T follicular helper cell (primary cell): ENCODE measurements around the gene TBC1D5.
"Not testable (repeated sequence)": the region's sequence is repeated elsewhere in the genome, so short reads cannot be mapped to it uniquely, and the experiment has no call there.

Experiments used
- DNase-seq: peaks from one replicate; pipeline ENCODE4 v3.0.0-alpha.2; 2020; ENCODE audit warnings: low read depth

Gene TBC1D5

GRCh38 chr3:17707813-17708543, 34.5 kb downstream of the TBC1D5 start:
- DNase-seq: no peak

DNA sequence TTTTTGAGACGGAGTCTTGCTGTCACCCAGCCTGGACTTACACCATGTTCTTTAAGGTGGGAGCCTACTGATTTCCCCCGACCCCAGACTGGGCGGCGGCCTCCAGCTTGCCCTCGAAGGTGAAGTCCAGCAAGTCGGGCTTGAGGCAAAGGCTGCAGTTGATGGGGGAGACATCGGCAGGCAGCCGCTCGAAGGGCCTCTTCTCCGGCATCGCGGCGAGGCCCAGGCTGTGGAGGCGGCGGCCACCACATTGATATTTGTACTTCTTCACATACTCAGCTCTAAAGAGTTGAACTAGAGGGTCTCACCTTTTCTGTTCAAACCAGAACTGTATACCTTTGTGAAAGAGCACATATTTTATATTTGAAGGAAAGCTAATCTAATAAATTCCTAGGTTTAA, 36.4 kb downstream of the TBC1D5 start:
- not testable (repeated sequence) for DNase-seq

- DNase-seq: not testable (repeated sequence)
These were observed 42.6 kb downstream of the TBC1D5 start for GRCh38 chr3:17699815-17700214.

DNA sequence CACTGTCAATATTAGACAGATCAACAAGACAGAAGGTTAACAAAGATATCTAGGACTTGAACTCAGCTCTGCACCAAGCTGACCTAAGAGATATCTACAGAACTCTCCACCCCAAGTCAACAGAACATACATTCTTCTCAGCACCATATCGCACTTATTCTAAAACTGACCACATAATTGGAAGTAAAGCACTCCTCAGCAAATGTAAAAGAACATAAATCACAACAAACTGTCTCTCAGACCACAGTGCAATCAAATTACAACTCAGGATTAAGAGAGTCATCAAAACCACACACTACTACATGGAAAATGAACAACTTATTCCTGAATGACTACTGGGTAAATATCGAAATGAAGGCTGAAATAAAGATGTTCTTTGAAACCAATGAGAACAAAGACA, 46.8 kb downstream of the TBC1D5 start:
- DNase-seq: not testable (repeated sequence)

DNA sequence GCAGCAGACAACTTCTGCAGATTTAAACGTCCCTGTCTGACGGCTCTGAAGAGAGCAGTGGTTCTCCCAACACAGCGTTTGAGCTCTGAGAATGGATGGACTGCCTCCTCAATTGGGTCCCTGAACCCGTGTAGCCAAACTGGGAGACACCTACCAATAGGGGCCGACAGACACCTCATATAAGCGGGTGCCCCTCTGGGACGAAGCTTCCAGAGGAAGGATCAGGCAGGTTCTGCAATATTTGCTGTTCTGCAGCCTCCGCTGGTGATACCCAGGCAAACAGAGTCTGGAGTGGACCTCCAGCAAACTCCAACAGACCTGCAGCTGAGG, 48.8 kb downstream of the TBC1D5 start:
- not testable (repeated sequence) for DNase-seq

DNA sequence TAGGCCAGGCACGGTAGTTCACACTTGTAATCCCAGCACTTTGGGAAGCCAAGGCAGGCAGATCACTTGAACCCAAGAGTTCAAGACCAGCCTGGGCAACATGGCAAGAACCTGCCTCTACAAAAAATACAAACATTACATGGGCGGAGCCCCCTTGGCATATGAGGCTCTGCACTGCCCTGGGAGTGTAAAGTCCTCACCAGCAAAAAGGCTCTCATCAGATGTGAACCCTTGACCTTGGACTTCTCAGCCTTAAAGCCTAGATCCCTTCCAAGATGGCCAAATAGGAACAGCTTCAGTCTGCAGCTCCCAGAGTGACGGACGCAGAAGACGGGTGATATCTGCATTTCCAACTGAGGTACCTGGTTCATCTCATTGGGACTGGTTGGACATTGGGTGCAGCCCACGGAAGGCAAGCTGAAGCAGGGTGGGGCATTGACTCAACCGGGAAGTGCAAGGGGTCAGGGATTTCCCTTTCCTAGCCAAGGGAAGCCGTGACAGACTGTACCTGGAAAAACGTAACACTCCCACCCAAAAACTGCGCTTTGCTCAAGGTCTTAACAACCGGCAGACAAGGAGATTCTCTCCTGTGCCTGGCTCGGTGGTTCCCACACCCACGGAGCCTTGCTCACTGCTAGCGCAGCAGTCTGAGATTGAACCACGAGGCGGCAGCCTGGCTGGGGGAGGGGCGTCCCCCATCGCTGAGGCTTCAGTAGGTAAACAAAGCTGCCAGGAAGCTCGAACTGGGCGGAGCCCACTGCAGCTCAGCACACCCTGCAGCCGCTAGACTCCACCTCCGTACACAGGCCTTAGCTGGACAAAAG, 49.4 kb downstream of the TBC1D5 start:
- DNase-seq: peak; percentile 48

DNA sequence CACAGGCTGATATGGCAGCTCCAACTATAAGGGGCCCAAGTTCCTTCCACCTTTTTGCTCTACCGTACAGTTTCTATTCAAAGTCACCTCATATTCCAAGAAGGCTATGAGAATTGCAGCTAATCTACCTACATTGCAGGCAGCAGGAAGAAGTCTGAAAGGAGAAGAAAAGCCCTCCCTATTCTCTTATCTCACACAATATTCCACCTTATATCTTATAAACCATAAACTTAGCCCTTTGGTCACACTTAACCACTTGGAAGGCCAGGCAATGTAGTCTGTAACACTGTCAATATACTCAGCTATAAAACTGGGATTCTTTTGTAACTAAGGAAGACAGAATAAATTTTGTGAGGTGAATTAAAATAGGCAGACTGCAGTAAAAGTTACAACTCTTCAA, 54.9 kb downstream of the TBC1D5 start:
- DNase-seq: no peak

- no peak for DNase-seq
These were observed 55.8 kb downstream of the TBC1D5 start for GRCh38 chr3:17686613-17687012.

DNA sequence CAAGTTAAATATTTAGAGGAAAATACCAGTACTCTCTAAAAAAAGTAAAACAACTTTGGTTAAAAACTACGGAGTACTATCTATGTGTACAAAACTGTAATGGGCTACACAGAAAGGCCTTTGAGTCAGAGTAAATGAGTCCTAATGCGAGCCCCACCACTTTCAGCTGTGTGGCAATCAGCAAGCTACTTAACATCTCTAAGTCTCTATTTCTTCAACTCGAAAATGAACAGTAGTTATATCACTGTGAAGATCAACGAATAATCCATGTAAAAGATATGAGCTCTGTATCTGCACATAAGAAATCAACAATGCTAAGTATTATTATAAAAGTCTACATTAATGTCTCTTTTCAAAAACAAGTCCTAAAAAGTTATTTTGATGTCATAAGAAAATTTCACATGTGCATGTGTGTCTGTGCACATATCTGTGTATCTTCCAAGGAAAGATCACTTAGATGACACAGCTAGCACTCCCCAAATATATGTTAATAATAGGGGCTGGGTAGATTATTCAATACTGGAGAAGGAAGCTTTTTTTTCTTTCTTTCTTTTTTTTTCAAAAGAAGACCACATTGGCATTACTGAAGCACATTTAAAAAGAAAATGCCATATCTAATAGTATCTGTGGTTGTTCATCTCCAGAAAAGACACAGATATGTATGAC, 58.8 kb downstream of the TBC1D5 start:
- DNase-seq: no peak

DNA sequence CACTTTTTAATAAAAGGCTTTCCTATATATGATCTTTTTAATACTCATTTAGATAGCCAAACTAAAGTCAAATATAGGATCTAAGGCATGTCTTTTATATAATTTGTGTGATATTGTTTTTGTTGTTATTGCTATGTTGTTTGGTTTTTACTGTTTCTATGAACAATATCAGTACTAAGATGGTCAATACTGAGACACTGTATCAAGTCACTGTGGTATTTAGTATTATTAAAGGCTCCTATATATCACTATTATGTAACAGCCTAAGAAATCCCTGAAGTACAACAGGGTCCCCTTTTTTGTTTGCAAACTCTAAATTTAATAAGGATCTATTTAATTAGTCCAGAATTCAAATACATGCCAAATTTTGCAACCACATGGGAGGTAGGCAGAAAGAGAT, 61.9 kb downstream of the TBC1D5 start:
- no peak for DNase-seq

DNA sequence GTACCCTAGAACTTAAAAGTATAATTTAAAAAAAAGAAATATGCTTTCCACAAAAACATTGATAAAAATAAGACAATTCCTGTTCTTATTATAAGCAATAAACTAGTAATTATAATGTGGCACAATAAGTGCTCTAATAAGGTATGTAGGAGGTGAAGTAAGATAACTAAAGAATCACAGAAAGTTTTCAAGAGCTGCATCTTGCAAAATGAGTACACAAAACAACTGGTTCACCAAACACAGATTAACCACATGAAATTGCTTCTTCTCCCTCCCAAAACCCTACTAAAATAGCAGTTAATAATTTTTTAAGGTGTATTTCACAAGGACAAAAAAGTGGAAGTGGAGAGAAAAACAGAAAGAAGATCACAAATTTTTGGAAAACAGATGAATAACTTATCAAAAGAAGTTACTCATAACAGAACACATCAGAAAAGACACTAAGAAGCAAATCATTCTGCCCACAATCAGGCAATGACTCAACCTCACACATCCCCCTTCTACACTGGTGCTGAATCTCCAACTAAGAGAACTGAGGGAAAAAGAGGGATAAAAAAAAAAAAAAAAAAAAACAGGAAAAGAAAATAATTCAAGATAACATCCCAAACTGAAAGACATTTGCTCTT, 64.2 kb downstream of the TBC1D5 start:
- no peak for DNase-seq

DNA sequence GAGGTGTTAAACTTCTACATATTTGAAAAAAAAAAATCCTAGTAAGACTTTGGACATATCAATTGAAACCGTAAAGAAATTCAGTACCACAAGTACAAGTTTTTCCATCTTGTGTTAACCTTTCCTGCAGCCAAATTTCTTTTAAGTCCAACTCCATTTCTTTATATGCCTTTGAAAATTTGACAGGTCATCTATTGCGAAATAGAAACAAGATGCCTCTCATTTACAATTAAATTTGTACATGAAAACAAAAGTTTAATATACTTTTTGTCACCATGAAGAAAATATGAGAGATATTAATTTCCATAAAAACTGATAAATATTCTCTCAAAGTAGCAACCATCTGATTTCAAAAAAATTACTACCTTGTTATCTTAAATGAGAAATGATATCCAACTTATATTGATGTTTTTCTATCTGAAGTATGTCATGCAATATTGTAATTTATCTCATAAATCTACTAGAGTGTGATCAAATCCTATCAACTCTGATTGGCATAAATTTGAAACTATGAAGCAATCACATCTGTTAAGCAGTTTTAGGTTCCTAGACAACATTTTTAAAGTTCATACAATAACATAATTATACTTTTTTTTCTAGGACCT, 68.2 kb downstream of the TBC1D5 start:
- no peak for DNase-seq

GRCh38 chr3:17672506-17672905, 69.9 kb downstream of the TBC1D5 start:
- DNase-seq: no peak

GRCh38 chr3:17670749-17671148, 71.7 kb downstream of the TBC1D5 start:
- no peak for DNase-seq

DNA sequence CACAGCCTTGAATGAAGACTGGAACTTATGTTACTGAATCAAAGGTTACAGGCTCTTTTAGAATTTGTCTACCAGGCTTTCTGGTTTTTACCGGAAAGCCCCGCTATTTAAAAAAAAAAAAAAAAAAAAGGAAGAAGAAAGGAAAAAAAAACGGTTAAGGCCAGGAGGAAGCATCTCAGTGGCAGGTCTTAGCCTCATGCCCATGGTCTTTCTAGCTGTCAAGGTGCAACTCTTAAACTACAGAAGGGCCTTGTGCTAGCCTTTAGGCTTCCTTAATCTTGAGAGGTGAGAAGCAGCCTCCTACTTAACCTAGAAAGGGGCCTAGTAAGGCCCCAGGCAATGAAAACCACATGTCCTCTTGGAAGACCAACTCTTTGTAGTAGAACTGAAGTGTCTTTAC, 77.5 kb downstream of the TBC1D5 start:
- DNase-seq: no peak

DNA sequence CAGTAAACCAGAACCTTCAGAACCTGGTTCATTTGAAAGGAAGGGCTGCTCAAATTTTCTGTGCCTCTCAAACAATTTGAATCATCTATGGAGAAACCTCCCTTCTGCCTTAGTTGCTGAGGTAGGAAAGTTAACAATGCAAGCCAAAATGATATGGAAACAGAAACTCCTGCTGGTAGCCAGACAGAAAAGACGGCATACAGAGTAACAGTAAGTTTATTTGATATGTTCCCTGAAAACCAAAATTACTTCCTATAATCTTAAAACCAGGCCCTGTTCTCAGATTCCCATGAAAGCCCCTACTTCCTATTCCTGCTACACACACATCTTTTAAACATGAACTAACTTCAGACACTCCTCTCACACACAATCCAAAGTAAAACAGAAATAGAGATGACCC, 86.2 kb downstream of the TBC1D5 start:
- no peak for DNase-seq

GRCh38 chr3:17655743-17656142, 86.7 kb downstream of the TBC1D5 start:
- no peak for DNase-seq

DNA sequence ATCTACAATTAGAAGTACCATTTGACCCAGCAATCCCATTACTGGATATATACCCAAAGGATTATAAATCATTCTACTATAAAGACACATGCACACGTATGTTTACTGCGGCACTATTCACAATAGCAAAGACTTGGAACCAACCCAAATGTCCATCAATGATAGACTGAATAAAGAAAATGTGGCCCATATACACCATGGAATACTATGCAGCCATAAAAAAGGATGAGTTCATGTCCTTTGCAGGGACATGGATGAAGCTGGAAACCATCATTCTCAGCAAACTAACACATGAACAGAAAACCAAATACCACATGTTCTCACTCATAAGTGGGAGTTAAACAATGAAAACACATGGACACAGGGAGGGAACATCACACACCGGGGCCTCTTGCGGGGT, 92.7 kb downstream of the TBC1D5 start:
- not testable (repeated sequence) for DNase-seq

DNA sequence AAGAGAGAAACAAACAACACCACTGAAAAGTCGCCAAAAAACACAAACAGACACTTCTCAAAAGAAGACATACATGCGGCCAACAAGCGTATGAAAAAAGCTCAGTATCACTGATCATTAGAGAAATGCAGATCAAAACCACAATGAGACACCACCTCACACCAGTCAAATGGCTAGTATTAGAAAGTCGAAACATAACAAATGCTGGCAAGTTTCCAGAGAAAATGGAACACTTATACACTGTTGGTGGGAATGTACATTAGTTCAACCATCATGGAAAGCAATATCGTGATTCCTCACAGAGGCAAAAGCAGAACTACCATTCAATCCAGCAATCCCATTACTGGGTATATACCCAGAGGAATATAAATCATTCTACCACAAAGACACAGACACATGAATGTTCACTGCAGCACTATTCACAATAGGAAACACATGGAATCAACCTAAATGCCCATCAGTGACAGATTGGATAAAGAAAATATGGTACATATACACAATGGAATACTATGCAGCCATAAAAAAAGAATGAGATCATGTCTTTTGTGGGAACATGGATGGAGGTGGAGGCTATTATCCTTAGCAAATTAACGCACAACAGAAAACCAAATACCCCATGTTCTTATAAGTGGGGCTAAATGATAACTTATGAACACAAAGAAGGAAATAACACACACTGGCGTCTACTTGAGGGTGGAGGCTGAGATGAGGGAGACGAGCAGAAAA, 93.6 kb downstream of the TBC1D5 start:
- DNase-seq: not testable (repeated sequence)

- DNase-seq: no peak
These were observed 97.2 kb downstream of the TBC1D5 start for GRCh38 chr3:17645074-17645698.

GRCh38 chr3:17643691-17644090, 98.7 kb downstream of the TBC1D5 start:
- no peak for DNase-seq
